ENCODE results near the gene LACRT. TPM values are rescaled to one million over a fixed set of nuclear protein-coding genes. Genes with fewer than 3 reads are reported as not detected.
"Not testable (repeated sequence)": the region's sequence is repeated elsewhere in the genome, so short reads cannot be mapped to it uniquely, and the experiment has no call there.

The LACRT gene
- total RNA-seq, 1 donor from 2014 or later: not detected

- ATAC-seq (ENCODE audit: low read depth) (no peak), DNase-seq (no peak)
- no peaks in the 10 kb centered on the region for H3K4me1 Mint-ChIP-seq
- H3K27ac Mint-ChIP-seq: no peak overlapping the region
- H3K4me3 Mint-ChIP-seq: no peak overlapping the region
- intact Hi-C loops (cut with micrococcal nuclease): no loop called here
- H3K9me3 Mint-ChIP-seq: no peaks in the 10 kb centered on the region
- peaks cover 8% of the 10 kb centered on the region for H3K27me3 Mint-ChIP-seq
- TF ChIP-seq CTCF (IDR thresholded peaks at IDR 0.05): no peak
- ChIA-PET POLR2A (no interaction called here), CTCF (no interaction called here)
- H3K36me3 Mint-ChIP-seq (ENCODE audit: low read depth): no peaks in the 10 kb centered on the region
Observed at GRCh38 chr12:54667945-54668344, 33.2 kb upstream of the LACRT start.

- CTCF ChIA-PET: no interaction called here
- POLR2A ChIA-PET: no interaction called here
- Mint-ChIP-seq H3K27ac (no peak overlapping the region), H3K4me3 (no peak overlapping the region), H3K36me3 (ENCODE audit: low read depth) (no peaks in the 10 kb centered on the region), H3K4me1 (no peaks in the 10 kb centered on the region), H3K9me3 (no peaks in the 10 kb centered on the region), H3K27me3 (peaks cover 5% of the 10 kb centered on the region)
- TF ChIP-seq CTCF (IDR thresholded peaks at IDR 0.05): no peak
- intact Hi-C loops (cut with micrococcal nuclease): no loop called here
- ATAC-seq (ENCODE audit: low read depth) (no peak), DNase-seq (no peak)
Observed at GRCh38 chr12:54666008-54666407, 31.3 kb upstream of the LACRT start.

GRCh38 chr12:54665022-54665635 is 30.4 kb upstream of the LACRT start:
- CTCF ChIA-PET; H3K4me3 Mint-ChIP-seq; H3K9me3 Mint-ChIP-seq; H3K36me3 Mint-ChIP-seq (ENCODE audit: low read depth); POLR2A ChIA-PET; H3K27ac Mint-ChIP-seq; DNase-seq; ATAC-seq (ENCODE audit: low read depth); H3K4me1 Mint-ChIP-seq; H3K27me3 Mint-ChIP-seq; intact Hi-C loops (cut with micrococcal nuclease): not testable (repeated sequence)

GRCh38 chr12:54663603-54664002 is 28.9 kb upstream of the LACRT start:
- no peak for TF ChIP-seq CTCF (IDR thresholded peaks at IDR 0.05)
- H3K36me3 Mint-ChIP-seq (ENCODE audit: low read depth): no peaks in the 10 kb centered on the region
- no peak overlapping the region for H3K4me3 Mint-ChIP-seq
- CTCF ChIA-PET: no interaction called here
- no peak for ATAC-seq (ENCODE audit: low read depth)
- POLR2A ChIA-PET: no interaction called here
- no peak overlapping the region for H3K27ac Mint-ChIP-seq
- intact Hi-C loops (cut with micrococcal nuclease): no loop called here
- peaks cover 5% of the 10 kb centered on the region for H3K27me3 Mint-ChIP-seq
- no peaks in the 10 kb centered on the region for H3K4me1 Mint-ChIP-seq
- DNase-seq: no peak
- H3K9me3 Mint-ChIP-seq: no peaks in the 10 kb centered on the region

GRCh38 chr12:54662026-54662425 is 27.3 kb upstream of the LACRT start:
- Mint-ChIP-seq H3K9me3 (no peaks in the 10 kb centered on the region), H3K4me1 (no peaks in the 10 kb centered on the region), H3K36me3 (ENCODE audit: low read depth) (no peaks in the 10 kb centered on the region), H3K27ac (no peak overlapping the region), H3K4me3 (no peak overlapping the region), H3K27me3 (peaks cover 5% of the 10 kb centered on the region)
- no peak for TF ChIP-seq CTCF (IDR thresholded peaks at IDR 0.05)
- intact Hi-C loops (cut with micrococcal nuclease): no loop called here
- POLR2A ChIA-PET: no interaction called here
- ATAC-seq (ENCODE audit: low read depth) (no peak), DNase-seq (no peak)
- CTCF ChIA-PET: no interaction called here

GRCh38 chr12:54661048-54661447 is 26.4 kb upstream of the LACRT start:
- no peak for ATAC-seq (ENCODE audit: low read depth)
- H3K4me3 Mint-ChIP-seq: no peak overlapping the region
- H3K27ac Mint-ChIP-seq: no peak overlapping the region
- no peaks in the 10 kb centered on the region for H3K9me3 Mint-ChIP-seq
- CTCF ChIA-PET: no interaction called here
- DNase-seq: no peak
- intact Hi-C loops (cut with micrococcal nuclease): no loop called here
- no peaks in the 10 kb centered on the region for H3K4me1 Mint-ChIP-seq
- POLR2A ChIA-PET: no interaction called here
- H3K36me3 Mint-ChIP-seq (ENCODE audit: low read depth): no peaks in the 10 kb centered on the region
- TF ChIP-seq CTCF (IDR thresholded peaks at IDR 0.05): no peak
- H3K27me3 Mint-ChIP-seq: peaks cover 7% of the 10 kb centered on the region
